T47D (cell line): Measurements from ENCODE around the gene SH3PXD2A.
A peak's percentile ranks its signal among the peaks of the same experiment; 100 is the strongest.

ENCODE experiments used
- DNase-seq, 2 experiments: peaks; one replicate each; pipeline versions ENCODE4 v3.0.0 to v3.0.0-alpha.2; 2011 to 2012; ENCODE audit warnings: low read depth in 1 of 2, low spot score in 1 of 2
- JUND ChIP-seq: IDR thresholded peaks from 2 replicates; pipeline ENCODE4 v1.6.1; 2012; ENCODE audit warnings: low read depth
- in situ Hi-C: cut with HindIII; loops from 2 replicates; pipeline ENCODE4 v1.10.0; 2016; ENCODE audit warnings: low sequenced_read_pairs, low pct_unique_long_range_greater_than_20kb

Gene SH3PXD2A

GRCh38 chr10:103563231-103564115 is 291.9 kb downstream of the SH3PXD2A start:
- in situ Hi-C loops = no loop called here
- DNase-seq = no peak
- TF ChIP-seq JUND = no peak

GRCh38 chr10:103562383-103562782 is 293.0 kb downstream of the SH3PXD2A start:
- no peak for TF ChIP-seq JUND
- in situ Hi-C loops = no loop called here
- DNase-seq = no peak

- in situ Hi-C loops = no loop called here
- no peak for TF ChIP-seq JUND
- DNase-seq = no peak
Measured at GRCh38 chr10:103560886-103561285, 294.5 kb downstream of the SH3PXD2A start.

- no peak for TF ChIP-seq JUND
- in situ Hi-C loops = no loop called here
- no peak for DNase-seq
Measured at GRCh38 chr10:103559776-103560175, 295.6 kb downstream of the SH3PXD2A start.

- in situ Hi-C loops = no loop called here
- no peak for TF ChIP-seq JUND
Measured at GRCh38 chr10:103558911-103559310, 296.5 kb downstream of the SH3PXD2A start.

GRCh38 chr10:103557455-103557854 is 297.9 kb downstream of the SH3PXD2A start:
- in situ Hi-C loops = no loop called here
- no peak for DNase-seq
- no peak for TF ChIP-seq JUND

More at GRCh38 chr10:103558911-103559310, 296.5 kb downstream of the SH3PXD2A start:
- no peak for DNase-seq

- in situ Hi-C loops = no loop called here
- no peak for TF ChIP-seq JUND
- DNase-seq = no peak
Measured at GRCh38 chr10:103556383-103557007, 298.9 kb downstream of the SH3PXD2A start.

- DNase-seq = no peak
- TF ChIP-seq JUND = no peak
- in situ Hi-C loops = no loop called here
Measured at GRCh38 chr10:103555712-103556111, 299.7 kb downstream of the SH3PXD2A start.

- no peak for DNase-seq
- no peak for TF ChIP-seq JUND
- in situ Hi-C loops = no loop called here
Measured at GRCh38 chr10:103555325-103555649, 300.1 kb downstream of the SH3PXD2A start.

GRCh38 chr10:103554488-103555324 is 300.7 kb downstream of the SH3PXD2A start:
- TF ChIP-seq JUND = no peak
- peak; percentile 63 to 67 for DNase-seq
- in situ Hi-C loops = no loop called here

- in situ Hi-C loops = no loop called here
- no peak for DNase-seq
- no peak for TF ChIP-seq JUND
Measured at GRCh38 chr10:103553743-103554487, 301.5 kb downstream of the SH3PXD2A start.
